HCT116 (cell line): ENCODE data around the gene DCHS2. TPM values are rescaled to one million over a fixed set of nuclear protein-coding genes. Genes with fewer than 3 reads are reported as not detected.
A peak's percentile ranks its signal among the peaks of the same experiment; 100 is the strongest.

Experiments used
- ATAC-seq: fragments of 200-7000 bp; cut with Tn5 transposase; 2 replicates; pipeline ENCODE4 v1.9.1; 2020; ENCODE audit warnings: mild to moderate bottlenecking, moderate library complexity
- Bru-seq: library from RNA; stranded (reverse); fragments of 400-500 nt; gene quantifications from one replicate; lab custom pipeline; 2021; lab: Mats Ljungman, UMichigan
- BruChase-seq, 2 experiments: library from RNA; stranded (reverse); fragments of 400-500 nt; gene quantifications; one replicate each; lab custom pipeline; 2021; lab: Mats Ljungman, UMichigan
- BruUV-seq: library from RNA; stranded (reverse); fragments of 400-500 nt; replicated peaks from 2 replicates; lab custom pipeline; 2021; lab: Mats Ljungman, UMichigan
- CTCF ChIA-PET: fragments of 300-600 bp; sonication (Branson Sonifier 250); formaldehyde crosslinking; loops from one replicate; lab custom pipeline; 2021; ENCODE audit warnings: antibody characterized with exemption; lab: Charles Lee
- POLR2A ChIA-PET: fragments of 300-600, 350-600 bp; sonication (Branson Sonifier 250); formaldehyde crosslinking; loops from one replicate; lab custom pipeline; 2021; ENCODE audit warnings: antibody characterized with exemption; lab: Charles Lee
- RAD21 ChIA-PET, 2 experiments: fragments of 300-600 bp; sonication (Branson Sonifier 250); formaldehyde crosslinking; loops; one replicate each; lab custom pipeline; 2023; ENCODE audit warnings: low total read pairs in 2 of 2; ENCODE audit not compliant: uncharacterized antibody in 2 of 2, unreplicated experiment in 2 of 2, low non-redundant PET in 1 of 2; lab: Charles Lee
- DNase-seq: peaks from one replicate; pipeline ENCODE4 v3.0.0-alpha.2; 2010; ENCODE audit warnings: low read depth, low spot score
- H2AFZ ChIP-seq: fragments of 200-600 bp; shearing (Covaris generic), sonication (generic); 2 replicates; pipeline ENCODE4 v1.6.1; 2017; ENCODE audit warnings: low read depth, mixed run types, mixed read lengths, antibody characterized with exemption, low read length; ENCODE audit not compliant: poor library complexity, severe bottlenecking
- H3K27ac ChIP-seq: 2 replicates; pipeline ENCODE4 v1.5.1; 2012; ENCODE audit warnings: low read depth, low read length
- H3K27me3 ChIP-seq: fragments of 200-600 bp; sonication (generic); 2 replicates; pipeline ENCODE4 v1.6.1; 2016; ENCODE audit warnings: mixed run types, low read length, mixed read lengths; ENCODE audit not compliant: insufficient read depth
- H3K36me3 ChIP-seq, 2 experiments: fragments of 200-500 bp in 1 of 2; fragments of 200-600 bp in 1 of 2; sonication (Bioruptor generic) in 1 of 2; sonication (generic) in 1 of 2; 2 replicates each; pipeline versions ENCODE4 v1.5.1 to v1.6.1; 2014 to 2016; ENCODE audit warnings: low read length in 2 of 2, inconsistent platforms in 1 of 2, mixed read lengths in 1 of 2, mixed run types in 1 of 2; ENCODE audit not compliant: insufficient read depth in 2 of 2, control insufficient read depth in 1 of 2
- H3K4me1 ChIP-seq, 2 experiments: fragments of 200-600 bp in 1 of 2; sonication (generic) in 1 of 2; 2 replicates each; pipeline versions ENCODE4 v1.5.1 to v1.6.1; 2012 to 2017; ENCODE audit warnings: low read length in 2 of 2, inconsistent platforms in 1 of 2, mild to moderate bottlenecking in 1 of 2, mixed read lengths in 1 of 2, mixed run types in 1 of 2, moderate library complexity in 1 of 2; ENCODE audit not compliant: insufficient read depth in 2 of 2, control insufficient read depth in 1 of 2
- H3K4me2 ChIP-seq: fragments of 200-600 bp; sonication (generic); 2 replicates; pipeline ENCODE4 v1.6.1; 2017; ENCODE audit warnings: mixed run types, low read length, mixed read lengths
- H3K4me3 ChIP-seq, 2 experiments: fragments of 200-600 bp in 1 of 2; sonication (generic) in 1 of 2; replicated peaks in 1 of 2; 2 replicates each; pipeline ENCODE4 v1.5.1; 2011 to 2016; ENCODE audit warnings: low read length in 2 of 2, control low read depth in 1 of 2, low read depth in 1 of 2, mild to moderate bottlenecking in 1 of 2, mixed read lengths in 1 of 2, mixed run types in 1 of 2
- H3K79me2 ChIP-seq: fragments of 200-600 bp; sonication (generic); 2 replicates; pipeline ENCODE4 v1.6.1; 2017; ENCODE audit warnings: mild to moderate bottlenecking, mixed run types, low read length, moderate library complexity, mixed read lengths; ENCODE audit not compliant: insufficient read depth
- H3K9ac ChIP-seq: fragments of 200-600 bp; sonication (generic); 2 replicates; pipeline ENCODE4 v1.6.1; 2016; ENCODE audit warnings: low read length, mixed read lengths
- H3K9me2 ChIP-seq: fragments of 200-600 bp; sonication (generic), shearing (Covaris generic); 2 replicates; pipeline ENCODE4 v1.6.1; 2017; ENCODE audit warnings: mixed run types, mild to moderate bottlenecking, moderate library complexity; ENCODE audit not compliant: insufficient read depth
- H3K9me3 ChIP-seq, 2 experiments: fragments of 200-500 bp in 1 of 2; fragments of 200-600 bp in 1 of 2; sonication (Bioruptor generic) in 1 of 2; sonication (generic) in 1 of 2; 2 replicates each; pipeline ENCODE4 v1.6.1; 2014 to 2017; ENCODE audit warnings: low read length in 2 of 2, mixed read lengths in 2 of 2, inconsistent platforms in 1 of 2, low read depth in 1 of 2, mild to moderate bottlenecking in 1 of 2, mixed run types in 1 of 2, moderate library complexity in 1 of 2; ENCODE audit not compliant: control insufficient read depth in 1 of 2, insufficient read depth in 1 of 2
- H4K20me1 ChIP-seq: fragments of 200-600 bp; sonication (generic), shearing (Covaris generic); 2 replicates; pipeline ENCODE4 v1.6.1; 2017; ENCODE audit warnings: mixed run types, mild to moderate bottlenecking, moderate library complexity; ENCODE audit not compliant: insufficient read depth
- EGR1 ChIP-seq: IDR thresholded peaks from 2 replicates; pipeline ENCODE4 v1.6.1; 2012; ENCODE audit warnings: low read depth
- EZH2phosphoT487 ChIP-seq: fragments of 200-600 bp; IDR thresholded peaks from 2 replicates; pipeline ENCODE4 v1.6.1; 2018; ENCODE audit warnings: antibody characterized with exemption, borderline replicate concordance
- FOSL1 ChIP-seq: IDR thresholded peaks from 2 replicates; pipeline ENCODE4 v1.6.1; 2012; ENCODE audit warnings: low read depth
- JUND ChIP-seq: IDR thresholded peaks from 2 replicates; pipeline ENCODE4 v1.6.1; 2012
- POLR2AphosphoS5 ChIP-seq: IDR thresholded peaks from 2 replicates; pipeline ENCODE4 v1.6.1; 2011; ENCODE audit warnings: mild to moderate bottlenecking, low read depth, low read length, moderate library complexity
- SRF ChIP-seq: IDR thresholded peaks from 2 replicates; pipeline ENCODE4 v1.6.1; 2012; ENCODE audit warnings: low read depth
- TCF7L2 ChIP-seq: IDR thresholded peaks from 2 replicates; pipeline ENCODE4 v1.7.0; 2011; ENCODE audit warnings: borderline replicate concordance, inconsistent platforms; ENCODE audit not compliant: insufficient read depth, insufficient read length; ENCODE audit errors: extremely low read depth
- ZFX ChIP-seq: fragments of 450-650 bp; IDR thresholded peaks from 2 replicates; pipeline ENCODE4 v1.6.1; 2017
- intact Hi-C: fragments of 100-400 bp; cut with micrococcal nuclease; formaldehyde crosslinking; loops from 2 replicates; pipeline ENCODE4 v1.10.0; 2022
- long read RNA-seq: library from polyadenylated mRNA; unstranded; transcript quantifications from one replicate; pipeline ENCODE4 v2.0.0, GENCODE V29; 2021; ENCODE audit not compliant: unreplicated experiment
- polyA plus RNA-seq: library from polyadenylated mRNA; unstranded; fragments of >200 nt; gene quantifications from 2 replicates; pipeline ENCODE4 v1.2.1, GENCODE V29; 2012; ENCODE audit warnings: missing spikeins
- total RNA-seq: library from RNA; stranded (reverse); gene quantifications from one replicate; pipeline ENCODE4 v1.2.1, GENCODE V29; 2021; ENCODE audit not compliant: unreplicated experiment
- TF ChIP-seq, protein P1 (sequence below): IDR thresholded peaks from 2 replicates; pipeline ENCODE4 v1.6.1; 2012
- TF ChIP-seq, protein P2 (sequence below), 3 experiments: fragments of 200-600 bp in 1 of 3; sonication (generic) in 1 of 3; IDR thresholded peaks in 2 of 3; conservative IDR thresholded peaks in 1 of 3; 2 replicates each; pipeline ENCODE4 v1.5.1; 2012 to 2017; ENCODE audit warnings: low read depth in 2 of 3, low read length in 2 of 3, antibody characterized with exemption in 1 of 3, borderline replicate concordance in 1 of 3, control low read depth in 1 of 3, mild to moderate bottlenecking in 1 of 3, mixed read lengths in 1 of 3, mixed run types in 1 of 3, moderate library complexity in 1 of 3; ENCODE audit not compliant: insufficient read depth in 1 of 3
- TF ChIP-seq, protein P3 (sequence below): IDR thresholded peaks from 2 replicates; pipeline ENCODE4 v1.6.1; 2012
- TF ChIP-seq, protein P4 (sequence below): IDR thresholded peaks from 2 replicates; pipeline ENCODE4 v1.6.1; 2012; ENCODE audit warnings: low read depth

The DCHS2 gene, protein sequence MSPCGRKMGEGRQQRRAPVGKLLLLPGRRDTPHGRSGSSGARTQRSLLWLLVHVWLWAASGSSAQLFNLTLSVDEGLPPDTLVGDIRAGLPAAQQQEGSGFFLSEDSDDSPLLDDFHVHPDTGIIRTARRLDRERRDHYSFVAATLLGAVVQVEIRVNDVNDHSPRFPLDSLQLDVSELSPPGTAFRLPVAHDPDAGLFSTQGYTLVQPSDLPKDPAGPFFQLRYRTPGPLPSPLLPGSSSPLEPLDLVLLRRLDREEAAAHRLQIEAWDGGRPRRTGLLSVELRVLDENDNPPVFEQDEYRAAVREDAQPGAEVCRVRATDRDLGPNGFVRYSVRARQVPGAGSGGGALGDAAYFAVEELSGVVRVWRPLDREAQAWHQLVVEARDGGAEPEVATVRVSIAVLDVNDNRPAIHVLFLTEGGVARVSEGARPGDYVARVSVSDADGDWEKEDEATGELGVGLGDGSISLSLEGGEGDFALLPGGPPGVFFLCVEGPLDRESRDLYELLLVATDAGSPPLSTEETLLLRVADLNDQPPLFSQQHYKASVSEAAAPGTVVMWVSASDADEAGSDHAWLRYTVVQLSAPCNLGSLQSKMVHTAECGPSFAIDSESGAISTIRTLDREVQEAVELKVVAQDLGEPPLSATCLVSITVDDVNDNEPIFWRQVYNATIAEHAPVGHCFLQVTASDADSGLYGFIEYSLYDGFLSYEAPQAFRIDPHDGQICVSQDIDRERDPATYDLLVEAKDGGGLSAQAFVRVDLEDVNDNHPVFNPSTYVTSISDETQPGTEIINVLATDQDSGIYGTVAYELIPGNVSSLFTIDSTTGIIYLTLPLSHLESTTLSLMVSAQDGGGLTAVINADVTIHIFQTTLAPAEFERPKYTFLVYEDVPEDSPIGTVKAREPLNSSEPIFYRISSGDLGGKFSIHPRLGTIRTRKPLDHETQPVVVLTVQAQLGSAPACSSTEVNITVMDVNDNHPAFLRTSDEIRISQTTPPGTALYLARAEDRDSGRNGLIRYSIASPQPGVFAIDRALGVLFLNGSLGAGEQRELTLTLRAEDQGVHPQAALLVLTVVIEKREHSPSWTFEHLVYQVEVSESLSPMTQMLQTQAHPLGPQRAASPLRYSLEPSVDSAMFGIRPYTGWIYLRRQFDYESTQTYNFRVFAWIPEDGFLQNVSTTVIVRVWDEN (N-terminal part only)
- 0.05 TPM for total RNA-seq
- not detected in 2 replicates for polyA plus RNA-seq
- Bru-seq, nascent RNA: percentile 4 among the genes with signal in this experiment
- percentile 14 among the genes with signal in this experiment for BruChase-seq, experiment 1, labeled RNA remaining after a 6-hour chase
- percentile 4 among the genes with signal in this experiment for BruChase-seq, experiment 2, labeled RNA remaining after a 2-hour chase
- long read RNA-seq: 0 reads

DNA sequence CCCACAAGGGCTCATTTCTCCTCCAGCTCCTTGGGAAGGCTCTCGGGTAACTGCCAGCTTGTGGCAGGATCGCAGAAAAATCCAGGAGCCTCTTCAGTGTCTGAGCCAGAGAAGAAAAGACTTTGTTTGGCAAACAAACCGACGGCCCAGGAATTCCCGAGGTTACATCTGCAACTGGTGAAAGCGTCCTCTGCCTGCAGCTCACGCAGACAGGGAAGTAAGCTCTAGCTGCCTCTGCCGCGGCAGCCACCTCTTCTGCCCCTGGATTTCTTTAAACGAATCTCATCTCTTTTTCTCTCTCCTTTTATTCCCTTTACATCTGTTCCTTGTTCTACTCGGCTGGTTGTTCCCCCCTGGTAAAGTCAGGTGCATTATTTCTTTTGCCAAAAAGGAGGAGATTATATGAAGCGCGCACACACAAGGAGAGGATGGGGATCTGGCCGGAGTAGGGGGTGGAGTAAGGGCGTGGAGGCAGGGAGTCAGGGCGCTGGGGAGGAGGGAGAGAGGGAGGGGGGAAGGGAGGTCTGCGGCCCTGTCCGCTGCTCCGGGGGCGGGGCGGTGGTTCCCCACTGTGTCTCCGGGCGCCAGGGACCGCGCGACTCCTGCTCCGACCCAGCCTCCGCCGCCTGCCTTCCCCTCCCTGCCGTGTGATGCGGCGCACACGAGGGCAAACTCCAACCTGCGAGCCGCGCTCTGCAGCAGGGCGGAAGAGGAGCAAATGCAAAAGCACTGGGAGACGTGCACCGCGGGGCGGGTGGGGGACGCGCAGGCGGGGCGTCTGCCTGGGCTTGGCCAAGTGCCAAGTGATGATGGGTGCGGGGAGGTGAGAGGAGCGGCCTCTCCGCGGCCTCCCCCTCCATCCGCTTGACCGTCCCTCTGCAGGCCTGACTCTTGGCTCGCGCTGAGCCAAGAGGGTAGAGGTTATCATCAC, at the start of gene DCHS2:
DCHS2 (minus strand) TSS at position 459 of the 931 bp plus-strand sequence; CDS start at position 15, 444 bp downstream.
- H3K27me3 ChIP-seq: no peaks in the 10 kb centered on the region
- no peaks in the 10 kb centered on the region for H3K9me2 ChIP-seq
- no peaks in the 10 kb centered on the region for H3K4me1 ChIP-seq
- H3K9ac ChIP-seq: no peak within 1 kb of the TSS
- ATAC-seq (no peak), DNase-seq (no peak)
- no peak within 1 kb of the TSS for H3K27ac ChIP-seq
- no peaks in the 10 kb centered on the region for H3K79me2 ChIP-seq
- no peak within 1 kb of the TSS for H2AFZ ChIP-seq
- intact Hi-C loops: no loop called here
- H3K4me3 ChIP-seq: no peak within 1 kb of the TSS
- POLR2A ChIA-PET: no interaction called here
- H3K9me3 ChIP-seq: no peaks in the 10 kb centered on the region
- CTCF ChIA-PET: no interaction called here
- no peak within 1 kb of the TSS for H3K4me2 ChIP-seq
- H4K20me1 ChIP-seq: no peaks in the 10 kb centered on the region
- H3K36me3 ChIP-seq: no peaks in the 10 kb centered on the region
- BruUV-seq: no TSS peak
- RAD21 ChIA-PET: no interaction called here
- TF ChIP-seq JUND: no peak
- TF ChIP-seq, protein P1, sequence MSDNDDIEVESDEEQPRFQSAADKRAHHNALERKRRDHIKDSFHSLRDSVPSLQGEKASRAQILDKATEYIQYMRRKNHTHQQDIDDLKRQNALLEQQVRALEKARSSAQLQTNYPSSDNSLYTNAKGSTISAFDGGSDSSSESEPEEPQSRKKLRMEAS: no peak
- no peak for TF ChIP-seq SRF
- no peak for TF ChIP-seq POLR2AphosphoS5
- TF ChIP-seq ZFX: no peak
- TF ChIP-seq, protein P2, sequence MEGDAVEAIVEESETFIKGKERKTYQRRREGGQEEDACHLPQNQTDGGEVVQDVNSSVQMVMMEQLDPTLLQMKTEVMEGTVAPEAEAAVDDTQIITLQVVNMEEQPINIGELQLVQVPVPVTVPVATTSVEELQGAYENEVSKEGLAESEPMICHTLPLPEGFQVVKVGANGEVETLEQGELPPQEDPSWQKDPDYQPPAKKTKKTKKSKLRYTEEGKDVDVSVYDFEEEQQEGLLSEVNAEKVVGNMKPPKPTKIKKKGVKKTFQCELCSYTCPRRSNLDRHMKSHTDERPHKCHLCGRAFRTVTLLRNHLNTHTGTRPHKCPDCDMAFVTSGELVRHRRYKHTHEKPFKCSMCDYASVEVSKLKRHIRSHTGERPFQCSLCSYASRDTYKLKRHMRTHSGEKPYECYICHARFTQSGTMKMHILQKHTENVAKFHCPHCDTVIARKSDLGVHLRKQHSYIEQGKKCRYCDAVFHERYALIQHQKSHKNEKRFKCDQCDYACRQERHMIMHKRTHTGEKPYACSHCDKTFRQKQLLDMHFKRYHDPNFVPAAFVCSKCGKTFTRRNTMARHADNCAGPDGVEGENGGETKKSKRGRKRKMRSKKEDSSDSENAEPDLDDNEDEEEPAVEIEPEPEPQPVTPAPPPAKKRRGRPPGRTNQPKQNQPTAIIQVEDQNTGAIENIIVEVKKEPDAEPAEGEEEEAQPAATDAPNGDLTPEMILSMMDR (IDR thresholded peaks at IDR 0.05 in 2 of 3, conservative IDR thresholded peaks at IDR 0.05 in 1 of 3; ENCODE audit: borderline replicate concordance in 1 of 3, insufficient read depth in 1 of 3, low read depth in 2 of 3, low read length in 2 of 3): no peak
- TF ChIP-seq, protein P3, sequence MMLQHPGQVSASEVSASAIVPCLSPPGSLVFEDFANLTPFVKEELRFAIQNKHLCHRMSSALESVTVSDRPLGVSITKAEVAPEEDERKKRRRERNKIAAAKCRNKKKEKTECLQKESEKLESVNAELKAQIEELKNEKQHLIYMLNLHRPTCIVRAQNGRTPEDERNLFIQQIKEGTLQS: no peak
- TF ChIP-seq, protein P4, sequence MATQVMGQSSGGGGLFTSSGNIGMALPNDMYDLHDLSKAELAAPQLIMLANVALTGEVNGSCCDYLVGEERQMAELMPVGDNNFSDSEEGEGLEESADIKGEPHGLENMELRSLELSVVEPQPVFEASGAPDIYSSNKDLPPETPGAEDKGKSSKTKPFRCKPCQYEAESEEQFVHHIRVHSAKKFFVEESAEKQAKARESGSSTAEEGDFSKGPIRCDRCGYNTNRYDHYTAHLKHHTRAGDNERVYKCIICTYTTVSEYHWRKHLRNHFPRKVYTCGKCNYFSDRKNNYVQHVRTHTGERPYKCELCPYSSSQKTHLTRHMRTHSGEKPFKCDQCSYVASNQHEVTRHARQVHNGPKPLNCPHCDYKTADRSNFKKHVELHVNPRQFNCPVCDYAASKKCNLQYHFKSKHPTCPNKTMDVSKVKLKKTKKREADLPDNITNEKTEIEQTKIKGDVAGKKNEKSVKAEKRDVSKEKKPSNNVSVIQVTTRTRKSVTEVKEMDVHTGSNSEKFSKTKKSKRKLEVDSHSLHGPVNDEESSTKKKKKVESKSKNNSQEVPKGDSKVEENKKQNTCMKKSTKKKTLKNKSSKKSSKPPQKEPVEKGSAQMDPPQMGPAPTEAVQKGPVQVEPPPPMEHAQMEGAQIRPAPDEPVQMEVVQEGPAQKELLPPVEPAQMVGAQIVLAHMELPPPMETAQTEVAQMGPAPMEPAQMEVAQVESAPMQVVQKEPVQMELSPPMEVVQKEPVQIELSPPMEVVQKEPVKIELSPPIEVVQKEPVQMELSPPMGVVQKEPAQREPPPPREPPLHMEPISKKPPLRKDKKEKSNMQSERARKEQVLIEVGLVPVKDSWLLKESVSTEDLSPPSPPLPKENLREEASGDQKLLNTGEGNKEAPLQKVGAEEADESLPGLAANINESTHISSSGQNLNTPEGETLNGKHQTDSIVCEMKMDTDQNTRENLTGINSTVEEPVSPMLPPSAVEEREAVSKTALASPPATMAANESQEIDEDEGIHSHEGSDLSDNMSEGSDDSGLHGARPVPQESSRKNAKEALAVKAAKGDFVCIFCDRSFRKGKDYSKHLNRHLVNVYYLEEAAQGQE: no peak
- TF ChIP-seq FOSL1: no peak
- TF ChIP-seq EZH2phosphoT487: no peak
- no peak for TF ChIP-seq TCF7L2
- TF ChIP-seq EGR1: no peak
